Psoas muscle (tissue), 8 donors: ENCODE results near the gene ATXN2. TPM values are rescaled to one million over a fixed set of nuclear protein-coding genes. Genes with fewer than 3 reads are reported as not detected.
A peak's percentile ranks its signal among the peaks of the same experiment; 100 is the strongest.

Experiments used
- ATAC-seq, 4 donors: fragments of 200-7000 bp; cut with Tn5 transposase; one replicate each; pipeline ENCODE4 v1.9.1; 2020; ENCODE audit warnings: moderate library complexity in 3 of 4, mild to moderate bottlenecking in 2 of 4
- DNase-seq, 2 donors: peaks; one replicate each; pipeline ENCODE4 v3.0.0-alpha.2; 2020
- H3K27ac ChIP-seq: fragments of 200-600 bp; one replicate; pipeline ENCODE4 v1.8.0; 2022
- H3K27me3 ChIP-seq, 3 donors: fragments of 200-600 bp in 1 of 3; one replicate each; pipeline versions ENCODE4 v1.6.1 to v1.8.0; 2013 to 2022; ENCODE audit warnings: low read length in 2 of 3, mild to moderate bottlenecking in 2 of 3, moderate library complexity in 1 of 3; ENCODE audit not compliant: insufficient read depth in 3 of 3
- H3K36me3 ChIP-seq, 2 donors: fragments of 200-600 bp in 1 of 2; one replicate each; pipeline versions ENCODE4 v1.6.1 to v1.8.0; 2013 to 2022; ENCODE audit warnings: low read depth in 1 of 2, mild to moderate bottlenecking in 1 of 2, moderate library complexity in 1 of 2; ENCODE audit not compliant: insufficient read depth in 1 of 2
- H3K4me1 ChIP-seq: fragments of 200-600 bp; one replicate; pipeline ENCODE4 v1.8.0; 2022
- H3K4me3 ChIP-seq: fragments of 200-600 bp; one replicate; pipeline ENCODE4 v1.8.0; 2022; ENCODE audit warnings: mild to moderate bottlenecking
- H3K9me3 ChIP-seq: fragments of 200-600 bp; one replicate; pipeline ENCODE4 v1.8.0; 2022
- WGBS, 3 donors: extraction: QIAGEN DNeasy Blood & Tissue Kit; methylation state at CpG; one replicate each; pipeline versions ENCODE4 v1.1.6 to v1.1.7; 2013; 5-methylcytosine and 5-hydroxymethylcytosine counted together
- intact Hi-C, 2 donors: fragments of 100-400 bp; cut with DNase I; formaldehyde crosslinking; loops; one replicate each; pipeline versions ENCODE4 v1.11.0 to v1.14.2; 2022
- polyA plus RNA-seq, 3 donors: library from polyadenylated mRNA; stranded (reverse); fragments of 200-250 nt; gene quantifications; one replicate each; pipeline ENCODE4 v1.2.3, GENCODE V29; 2013
- total RNA-seq, 4 donors: library from RNA; stranded (reverse); fragmentation: NEBNext Ultra II Directional in 2 of 4; extraction: Animal tissue kit (Norgen Biotek cat#: 25700) in 2 of 4; gene quantifications; one replicate each; pipeline versions ENCODE4 v1.2.1 to v1.2.4, GENCODE V29; 2021 to 2023
- TF ChIP-seq, protein P1 (sequence below): fragments of 200-600 bp; IDR thresholded peaks from one replicate; pipeline ENCODE4 v1.8.0; 2022; ENCODE audit warnings: antibody characterized with exemption
- donor health status: healthy with polysubstance abuse.
- donor health status: DM: no; HTN: no; CAD: no; lungs with moderate emphysema.
- donor health status: Bipolar disorder and iron deficiency.
- donor health status: healthy.
- donor health status: DM: yes; HTN: yes; CAD: no.
- donor health status: DM: no; HTN: no; CAD: no.
- donor health status: DM: no; HTN: no; CAD: no.
- donor health status: DM: yes; HTN: yes; CAD: no.

The ATXN2 gene
- total and polyA plus RNA-seq, 7 donors = 17.2 to 39.2 (median 32.9) TPM

DNA sequence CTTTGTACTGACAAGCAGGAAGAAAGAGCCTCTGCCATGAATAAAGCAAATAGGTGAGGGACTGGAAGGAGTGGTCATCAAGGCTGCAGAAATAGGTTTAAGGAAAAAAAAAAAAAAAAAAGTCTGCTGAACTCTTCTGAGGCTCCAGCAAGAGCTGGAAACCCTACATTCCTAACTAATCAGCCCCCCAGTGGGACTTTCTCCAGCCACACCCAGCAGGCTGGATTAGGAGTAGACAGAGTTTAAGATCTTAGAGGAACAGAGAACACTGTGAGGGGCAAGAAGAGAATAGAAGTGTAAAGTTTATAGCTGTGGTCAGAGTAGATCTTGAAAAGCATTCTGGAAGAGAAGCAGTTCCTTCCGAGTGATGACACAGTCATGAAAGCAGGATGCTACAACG, 66.4 kb downstream of the ATXN2 start:
- 91 to 95% (median 94%) methylated on average over 2 of the region's 2 CpGs for whole genome bisulfite sequencing, 3 donors

DNA sequence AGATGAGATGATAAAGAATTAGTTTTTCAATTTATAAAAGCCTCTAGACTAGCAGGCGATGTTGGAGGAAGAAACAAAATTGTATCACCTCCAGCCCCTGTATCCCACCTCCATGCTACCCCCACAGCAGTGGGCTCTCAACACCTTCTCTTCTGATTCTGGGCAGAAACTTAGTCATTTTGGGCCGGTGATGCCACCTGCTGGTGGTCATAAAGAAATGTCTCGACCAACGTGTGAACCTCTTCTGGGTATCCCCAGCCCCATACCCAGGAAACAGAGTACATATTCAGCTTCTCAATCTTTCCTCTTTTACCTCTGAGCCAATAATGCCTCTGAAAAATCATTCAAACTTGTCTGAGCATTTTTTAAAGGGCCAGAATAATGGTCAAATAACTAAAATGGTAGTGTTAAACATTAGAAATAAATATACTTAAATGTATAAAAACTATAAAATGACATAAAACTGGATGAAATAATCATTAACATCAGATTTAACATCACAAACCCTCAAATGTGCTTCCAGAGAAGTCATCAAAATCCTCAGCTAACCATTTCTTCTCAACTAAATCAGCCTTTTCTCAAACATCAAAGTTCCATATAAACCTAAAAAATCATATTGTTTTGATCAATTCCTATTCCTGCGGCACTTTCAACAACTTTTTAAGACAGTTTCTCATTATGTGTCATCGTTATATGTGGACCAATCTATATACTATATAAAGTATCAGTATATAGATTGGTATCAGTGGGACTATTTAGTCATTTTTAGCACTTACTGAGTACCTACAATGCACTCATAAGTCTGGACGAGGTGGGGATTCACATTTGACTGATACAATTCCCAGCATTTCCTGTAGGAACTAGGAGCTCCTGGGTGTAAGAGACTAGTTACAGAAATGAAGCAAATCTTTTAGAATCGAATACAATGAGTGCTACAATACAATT, 69.4 kb downstream of the ATXN2 start:
- Histone ChIP-seq H3K27me3 (no peaks in the 10 kb centered on the region), H3K27ac (no peak overlapping the region), H3K4me1 (no peaks in the 10 kb centered on the region), H3K36me3 (peaks cover 0 to 56% of the 10 kb centered on the region in 2 donors), H3K4me3 (no peak overlapping the region), H3K9me3 (no peaks in the 10 kb centered on the region)
- WGBS, 3 donors = 56 to 58% (median 56%) methylated on average over 8 of the region's 8 CpGs
- TF ChIP-seq, protein P1, sequence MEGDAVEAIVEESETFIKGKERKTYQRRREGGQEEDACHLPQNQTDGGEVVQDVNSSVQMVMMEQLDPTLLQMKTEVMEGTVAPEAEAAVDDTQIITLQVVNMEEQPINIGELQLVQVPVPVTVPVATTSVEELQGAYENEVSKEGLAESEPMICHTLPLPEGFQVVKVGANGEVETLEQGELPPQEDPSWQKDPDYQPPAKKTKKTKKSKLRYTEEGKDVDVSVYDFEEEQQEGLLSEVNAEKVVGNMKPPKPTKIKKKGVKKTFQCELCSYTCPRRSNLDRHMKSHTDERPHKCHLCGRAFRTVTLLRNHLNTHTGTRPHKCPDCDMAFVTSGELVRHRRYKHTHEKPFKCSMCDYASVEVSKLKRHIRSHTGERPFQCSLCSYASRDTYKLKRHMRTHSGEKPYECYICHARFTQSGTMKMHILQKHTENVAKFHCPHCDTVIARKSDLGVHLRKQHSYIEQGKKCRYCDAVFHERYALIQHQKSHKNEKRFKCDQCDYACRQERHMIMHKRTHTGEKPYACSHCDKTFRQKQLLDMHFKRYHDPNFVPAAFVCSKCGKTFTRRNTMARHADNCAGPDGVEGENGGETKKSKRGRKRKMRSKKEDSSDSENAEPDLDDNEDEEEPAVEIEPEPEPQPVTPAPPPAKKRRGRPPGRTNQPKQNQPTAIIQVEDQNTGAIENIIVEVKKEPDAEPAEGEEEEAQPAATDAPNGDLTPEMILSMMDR = peak; percentile 63
- ATAC-seq = peak in 3 of 4 donors; percentile 42 to 57 (median 52)
- intact Hi-C loops = loop anchor here (2.0 to 10.0 kb wide), 2 partner anchors 133 to 135 kb away; no protein-coding TSS in a partner anchor
- peak in 1 of 2 donors; percentile 24 for DNase-seq

More for the DNA sequence above, 66.4 kb downstream of the ATXN2 start:
- H3K9me3 ChIP-seq = no peaks in the 10 kb centered on the region
- H3K4me1 ChIP-seq = no peaks in the 10 kb centered on the region
- intact Hi-C loops = no loop called here
- ATAC-seq = no peak
- peaks cover 0 to 45% of the 10 kb centered on the region in 2 donors for H3K36me3 ChIP-seq
- no peak overlapping the region for H3K4me3 ChIP-seq
- TF ChIP-seq, protein P1 = no peak
- H3K27me3 ChIP-seq = no peaks in the 10 kb centered on the region
- no peak for DNase-seq
- H3K27ac ChIP-seq = no peak overlapping the region

DNA sequence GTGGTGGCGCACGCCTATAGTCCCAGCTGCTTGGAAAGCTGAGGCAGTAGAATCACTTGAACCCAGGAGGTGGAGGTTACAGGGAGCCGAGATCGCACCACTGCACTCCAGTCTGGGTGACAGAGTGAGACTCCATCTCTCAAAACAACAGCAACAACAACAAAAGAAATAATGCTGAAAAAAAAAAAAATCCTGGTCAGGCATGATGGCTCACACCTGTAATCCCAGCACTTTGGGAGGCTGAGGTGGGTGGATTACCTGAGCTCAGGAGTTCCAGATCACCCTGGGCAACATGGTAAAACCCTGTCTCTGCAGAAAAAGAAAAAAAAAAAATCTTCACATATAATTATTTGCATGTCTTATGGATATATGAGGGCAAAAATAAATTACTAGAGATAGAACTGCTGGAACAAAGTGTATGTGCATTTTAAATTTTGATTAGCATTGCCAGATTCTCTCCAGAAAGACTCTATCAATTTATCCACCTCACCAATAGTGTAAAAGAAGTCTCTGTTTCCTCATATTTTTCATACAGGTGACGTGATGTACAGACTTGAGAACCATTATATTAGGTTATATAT, 75.4 kb downstream of the ATXN2 start:
- intact Hi-C loops = loop anchor here in 1 of 2 donors (10.0 kb wide), 1 partner anchor 129 kb away; no protein-coding TSS in a partner anchor
- no peak for ATAC-seq
- Histone ChIP-seq H3K36me3 (peaks cover 7 to 87% of the 10 kb centered on the region in 2 donors), H3K9me3 (no peaks in the 10 kb centered on the region), H3K27ac (no peak overlapping the region), H3K4me3 (no peak overlapping the region), H3K4me1 (no peaks in the 10 kb centered on the region), H3K27me3 (no peaks in the 10 kb centered on the region)
- DNase-seq = no peak
- WGBS, 3 donors = 95 to 99% (median 97%) methylated on average over 5 of the region's 5 CpGs
- TF ChIP-seq, protein P1 = no peak

DNA sequence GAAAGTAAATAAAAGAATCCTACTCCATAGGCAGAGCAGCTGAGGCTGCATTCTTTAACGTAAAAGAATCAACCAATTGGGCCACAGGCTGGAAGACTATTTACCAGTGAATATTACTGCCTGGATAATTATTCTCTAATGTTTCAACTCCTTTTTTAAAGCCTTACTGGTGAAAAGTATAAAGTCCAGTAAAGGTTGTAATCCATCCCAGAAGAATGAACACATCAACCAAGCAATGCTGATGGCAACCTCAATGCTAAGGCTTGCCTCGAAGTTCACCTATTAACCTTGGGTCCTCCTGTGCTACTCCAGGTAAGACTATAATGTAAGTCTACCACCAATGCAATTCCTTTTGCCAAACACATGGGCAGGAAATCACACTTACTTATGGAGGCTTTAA, 77.3 kb downstream of the ATXN2 start:
- Histone ChIP-seq H3K27me3 (no peaks in the 10 kb centered on the region), H3K4me1 (no peaks in the 10 kb centered on the region), H3K36me3 (peaks cover 7 to 94% of the 10 kb centered on the region in 2 donors), H3K4me3 (no peak overlapping the region), H3K9me3 (no peaks in the 10 kb centered on the region), H3K27ac (no peak overlapping the region)
- no peak for ATAC-seq
- WGBS, 3 donors = 96 to 97% (median 97%) methylated on average over 2 of the region's 2 CpGs
- intact Hi-C loops = loop anchor here in 1 of 2 donors (10.0 kb wide), 1 partner anchor 127 kb away; no protein-coding TSS in a partner anchor
- DNase-seq = no peak
- TF ChIP-seq, protein P1 = no peak
